Caco-2 (cell line): ENCODE data around the gene EFHD1. TPM values are rescaled to one million over a fixed set of nuclear protein-coding genes. Genes with fewer than 3 reads are reported as not detected.

Source experiments
- BruUV-seq: library from RNA; stranded (reverse); fragments of 400-500 nt; replicated peaks from 2 replicates; lab custom pipeline; 2021; lab: Mats Ljungman, UMichigan
- CTCF ChIA-PET: fragments of 300-600 bp; sonication (Branson Sonifier 250); formaldehyde crosslinking; loops from one replicate; lab custom pipeline; 2022; ENCODE audit warnings: antibody characterized with exemption; lab: Charles Lee
- POLR2A ChIA-PET: fragments of 300-600 bp; sonication (Branson Sonifier 250); formaldehyde crosslinking; loops from one replicate; lab custom pipeline; 2022; ENCODE audit warnings: antibody characterized with exemption; lab: Charles Lee
- DNase-seq, 2 experiments: peaks; one replicate each; pipeline versions ENCODE4 v3.0.0 to v3.0.0-alpha.2; 2020 to 2022
- H3K27me3 ChIP-seq: replicated peaks from 2 replicates; pipeline ENCODE4 v1.6.0; 2011; ENCODE audit warnings: low read length; ENCODE audit not compliant: control insufficient read depth, insufficient read depth
- H3K36me3 ChIP-seq: 2 replicates; pipeline ENCODE4 v1.5.1; 2011; ENCODE audit warnings: low read length; ENCODE audit not compliant: control insufficient read depth, insufficient read depth
- H3K4me1 ChIP-seq: fragments of 250-450 bp; sonication (Bioruptor Pico); 2 replicates; pipeline ENCODE4 v1.5.1; 2020; ENCODE audit warnings: mild to moderate bottlenecking
- H3K4me3 ChIP-seq: 2 replicates; pipeline ENCODE4 v1.5.1; 2011; ENCODE audit warnings: low read depth, mild to moderate bottlenecking, control low read depth, low read length
- H3K9me3 ChIP-seq: fragments of 250-450 bp; sonication (Bioruptor Pico); 2 replicates; pipeline ENCODE4 v1.5.1; 2020; ENCODE audit warnings: mild to moderate bottlenecking, moderate library complexity
- H3K27ac Mint-ChIP-seq: one replicate; pipeline ENCODE4 v1.8.0; 2022; ENCODE audit warnings: mixed read lengths; ENCODE audit not compliant: unreplicated experiment
- H3K27me3 Mint-ChIP-seq: one replicate; pipeline ENCODE4 v1.8.0; 2022; ENCODE audit warnings: mixed read lengths; ENCODE audit not compliant: insufficient read depth, unreplicated experiment
- H3K36me3 Mint-ChIP-seq: one replicate; pipeline ENCODE4 v1.8.0; 2022; ENCODE audit warnings: mild to moderate bottlenecking, mixed read lengths; ENCODE audit not compliant: insufficient read depth, unreplicated experiment
- H3K4me1 Mint-ChIP-seq: one replicate; pipeline ENCODE4 v1.8.0; 2022; ENCODE audit warnings: low read depth, mixed read lengths; ENCODE audit not compliant: unreplicated experiment
- H3K4me3 Mint-ChIP-seq: one replicate; pipeline ENCODE4 v1.8.0; 2022; ENCODE audit warnings: mild to moderate bottlenecking, moderate library complexity, mixed read lengths; ENCODE audit not compliant: unreplicated experiment
- H3K9me3 Mint-ChIP-seq: one replicate; pipeline ENCODE4 v1.8.0; 2022; ENCODE audit warnings: mixed read lengths; ENCODE audit not compliant: unreplicated experiment
- intact Hi-C: fragments of 100-400 bp; cut with micrococcal nuclease; formaldehyde crosslinking; loops from one replicate; pipeline ENCODE4 v1.10.0; 2022; ENCODE audit not compliant: unreplicated experiment
- total RNA-seq: library from RNA; stranded (reverse); gene quantifications from 2 replicates; pipeline ENCODE4 v1.2.3, GENCODE V29; 2022
- TF ChIP-seq, protein P1 (sequence below), 2 experiments: fragments of 200-600 bp in 1 of 2; IDR thresholded peaks; 1 replicate in 1 of 2; 2 replicates in 1 of 2; pipeline versions ENCODE4 v1.5.1 to v1.8.0; 2011 to 2022; ENCODE audit warnings: antibody characterized with exemption in 1 of 2, control low read depth in 1 of 2, inconsistent platforms in 1 of 2, low read depth in 1 of 2, low read length in 1 of 2, mild to moderate bottlenecking in 1 of 2, moderate library complexity in 1 of 2; ENCODE audit not compliant: insufficient read depth in 1 of 2, severe bottlenecking in 1 of 2, unreplicated experiment in 1 of 2

The EFHD1 gene
- total RNA-seq, 1 experiment from 2014 or later, result 4.2 TPM

DNA sequence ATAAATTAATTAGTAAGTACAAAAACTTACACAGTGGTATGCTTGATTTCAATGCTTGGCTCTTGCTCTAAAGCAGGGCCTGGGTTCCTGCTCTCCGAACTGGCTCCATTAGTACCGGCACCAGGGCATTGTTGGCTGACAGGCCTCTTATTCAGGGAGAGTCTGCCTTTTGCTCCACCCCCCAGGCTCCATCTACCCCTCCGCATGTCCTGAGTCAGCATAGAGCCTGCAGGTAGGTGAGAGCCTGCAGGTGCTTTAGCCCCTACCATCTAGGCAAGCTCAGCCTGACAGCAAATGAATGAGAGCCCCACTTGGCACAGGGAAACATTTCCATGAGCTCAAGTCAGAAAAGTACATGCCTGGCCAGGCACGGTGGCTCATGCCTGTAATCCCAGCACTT, 35.1 kb upstream of the EFHD1 start:
- no peaks in the 10 kb centered on the region for H3K27me3 ChIP-seq
- no peaks in the 10 kb centered on the region for H3K27me3 Mint-ChIP-seq
- CTCF ChIA-PET, result no interaction called here
- H3K9me3 Mint-ChIP-seq, result no peaks in the 10 kb centered on the region
- no peak overlapping the region for H3K27ac Mint-ChIP-seq
- DNase-seq, result no peak
- H3K36me3 Mint-ChIP-seq, result no peaks in the 10 kb centered on the region
- intact Hi-C loops, result no loop called here
- H3K4me3 ChIP-seq, result no peak overlapping the region
- TF ChIP-seq, protein P1, sequence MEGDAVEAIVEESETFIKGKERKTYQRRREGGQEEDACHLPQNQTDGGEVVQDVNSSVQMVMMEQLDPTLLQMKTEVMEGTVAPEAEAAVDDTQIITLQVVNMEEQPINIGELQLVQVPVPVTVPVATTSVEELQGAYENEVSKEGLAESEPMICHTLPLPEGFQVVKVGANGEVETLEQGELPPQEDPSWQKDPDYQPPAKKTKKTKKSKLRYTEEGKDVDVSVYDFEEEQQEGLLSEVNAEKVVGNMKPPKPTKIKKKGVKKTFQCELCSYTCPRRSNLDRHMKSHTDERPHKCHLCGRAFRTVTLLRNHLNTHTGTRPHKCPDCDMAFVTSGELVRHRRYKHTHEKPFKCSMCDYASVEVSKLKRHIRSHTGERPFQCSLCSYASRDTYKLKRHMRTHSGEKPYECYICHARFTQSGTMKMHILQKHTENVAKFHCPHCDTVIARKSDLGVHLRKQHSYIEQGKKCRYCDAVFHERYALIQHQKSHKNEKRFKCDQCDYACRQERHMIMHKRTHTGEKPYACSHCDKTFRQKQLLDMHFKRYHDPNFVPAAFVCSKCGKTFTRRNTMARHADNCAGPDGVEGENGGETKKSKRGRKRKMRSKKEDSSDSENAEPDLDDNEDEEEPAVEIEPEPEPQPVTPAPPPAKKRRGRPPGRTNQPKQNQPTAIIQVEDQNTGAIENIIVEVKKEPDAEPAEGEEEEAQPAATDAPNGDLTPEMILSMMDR (IDR thresholded peaks at IDR 0.05; ENCODE audit: insufficient read depth in 1 of 2, low read depth in 1 of 2, low read length in 1 of 2, severe bottlenecking in 1 of 2, unreplicated experiment in 1 of 2), result no peak
- BruUV-seq, result no TSS peak
- POLR2A ChIA-PET, result no interaction called here
- no peaks in the 10 kb centered on the region for H3K36me3 ChIP-seq
- no peaks in the 10 kb centered on the region for H3K9me3 ChIP-seq
- H3K4me3 Mint-ChIP-seq, result no peak overlapping the region
- H3K4me1 ChIP-seq, result no peaks in the 10 kb centered on the region
- no peaks in the 10 kb centered on the region for H3K4me1 Mint-ChIP-seq

GRCh38 chr2:232600053-232600773, 33.2 kb upstream of the EFHD1 start:
- TF ChIP-seq, protein P1 (IDR thresholded peaks at IDR 0.05; ENCODE audit: insufficient read depth in 1 of 2, low read depth in 1 of 2, low read length in 1 of 2, severe bottlenecking in 1 of 2, unreplicated experiment in 1 of 2), result no peak
- H3K4me1 ChIP-seq, result no peaks in the 10 kb centered on the region
- intact Hi-C loops, result no loop called here
- H3K9me3 Mint-ChIP-seq, result no peaks in the 10 kb centered on the region
- peaks cover 2% of the 10 kb centered on the region for H3K27me3 Mint-ChIP-seq
- no peaks in the 10 kb centered on the region for H3K9me3 ChIP-seq
- H3K27ac Mint-ChIP-seq, result no peak overlapping the region
- H3K4me3 ChIP-seq, result no peak overlapping the region
- H3K36me3 Mint-ChIP-seq, result no peaks in the 10 kb centered on the region
- H3K27me3 ChIP-seq, result no peaks in the 10 kb centered on the region
- POLR2A ChIA-PET, result no interaction called here
- no peaks in the 10 kb centered on the region for H3K36me3 ChIP-seq
- DNase-seq, result no peak
- H3K4me3 Mint-ChIP-seq, result no peak overlapping the region
- CTCF ChIA-PET, result no interaction called here
- no TSS peak for BruUV-seq
- H3K4me1 Mint-ChIP-seq, result no peaks in the 10 kb centered on the region

- CTCF ChIA-PET, result no interaction called here
Observed at GRCh38 chr2:232603283-232603682, 30.1 kb upstream of the EFHD1 start.

More at GRCh38 chr2:232603283-232603682, 30.1 kb upstream of the EFHD1 start:
- Histone ChIP-seq H3K4me1 (no peaks in the 10 kb centered on the region), H3K4me3 (no peak overlapping the region), H3K36me3 (no peaks in the 10 kb centered on the region), H3K9me3 (no peaks in the 10 kb centered on the region), H3K27me3 (no peaks in the 10 kb centered on the region)
- DNase-seq, result no peak
- Mint-ChIP-seq H3K4me3 (no peak overlapping the region), H3K27ac (no peak overlapping the region), H3K4me1 (no peaks in the 10 kb centered on the region), H3K9me3 (no peaks in the 10 kb centered on the region), H3K36me3 (no peaks in the 10 kb centered on the region), H3K27me3 (peaks cover 2% of the 10 kb centered on the region)
- TF ChIP-seq, protein P1 (IDR thresholded peaks at IDR 0.05; ENCODE audit: insufficient read depth in 1 of 2, low read depth in 1 of 2, low read length in 1 of 2, severe bottlenecking in 1 of 2, unreplicated experiment in 1 of 2), result no peak
- POLR2A ChIA-PET, result no interaction called here
- BruUV-seq, result no TSS peak
- intact Hi-C loops, result no loop called here
